Measurements from ENCODE around the gene RHOD.

RHOD gene

GRCh38 chr11:67062526-67063373 is 6.1 kb downstream of the RHOD start:
- no peak for DNase-seq (ENCODE audit: low read depth in 2 of 2)

- DNase-seq (ENCODE audit: low read depth in 2 of 2) = no peak
These were observed 9.7 kb downstream of the RHOD start for GRCh38 chr11:67066333-67066709.

- DNase-seq (ENCODE audit: low read depth in 2 of 2) = peak; percentile 29 to 39
These were observed 15.0 kb downstream of the RHOD start for GRCh38 chr11:67071420-67072284.

GRCh38 chr11:67072295-67072694 is 15.6 kb downstream of the RHOD start:
- DNase-seq (ENCODE audit: low read depth in 2 of 2) = no peak

- DNase-seq (ENCODE audit: low read depth in 2 of 2) = no peak
These were observed 17.3 kb downstream of the RHOD start for GRCh38 chr11:67073908-67074307.

- no peak for DNase-seq (ENCODE audit: low read depth in 2 of 2)
These were observed 19.6 kb downstream of the RHOD start for GRCh38 chr11:67076202-67076601.

GRCh38 chr11:67079065-67079705 is 22.5 kb downstream of the RHOD start:
- no peak for DNase-seq (ENCODE audit: low read depth in 2 of 2)

GRCh38 chr11:67082071-67082791 is 25.6 kb downstream of the RHOD start:
- DNase-seq (ENCODE audit: low read depth in 2 of 2) = no peak

- DNase-seq (ENCODE audit: low read depth in 2 of 2) = no peak
These were observed 27.2 kb downstream of the RHOD start for GRCh38 chr11:67083786-67084366.

GRCh38 chr11:67085617-67086016 is 29.0 kb downstream of the RHOD start:
- DNase-seq (ENCODE audit: low read depth in 2 of 2) = no peak

GRCh38 chr11:67090717-67091116 is 34.1 kb downstream of the RHOD start:
- DNase-seq (ENCODE audit: low read depth in 2 of 2) = no peak

- DNase-seq (ENCODE audit: low read depth in 2 of 2) = no peak
These were observed 38.5 kb downstream of the RHOD start for GRCh38 chr11:67095214-67095507.

GRCh38 chr11:67098799-67099429 is 42.3 kb downstream of the RHOD start:
- no peak for DNase-seq (ENCODE audit: low read depth in 2 of 2)

GRCh38 chr11:67099831-67100324 is 43.2 kb downstream of the RHOD start:
- DNase-seq (ENCODE audit: low read depth in 2 of 2) = no peak

GRCh38 chr11:67102664-67103063 is 46.0 kb downstream of the RHOD start:
- no peak for DNase-seq (ENCODE audit: low read depth in 2 of 2)

- no peak for DNase-seq (ENCODE audit: low read depth in 2 of 2)
These were observed 49.3 kb downstream of the RHOD start for GRCh38 chr11:67105964-67106363.

- no peak for DNase-seq (ENCODE audit: low read depth in 2 of 2)
These were observed 54.6 kb downstream of the RHOD start for GRCh38 chr11:67111261-67111660.

GRCh38 chr11:67113231-67113721 is 56.6 kb downstream of the RHOD start:
- no peak for DNase-seq (ENCODE audit: low read depth in 2 of 2)

GRCh38 chr11:67114275-67114896 is 57.7 kb downstream of the RHOD start:
- DNase-seq (ENCODE audit: low read depth in 2 of 2) = no peak

- no peak for DNase-seq (ENCODE audit: low read depth in 2 of 2)
These were observed 60.1 kb downstream of the RHOD start for GRCh38 chr11:67116758-67117105.
